Daoy (cell line): ENCODE results near the gene VEZT. TPM values are rescaled to one million over a fixed set of nuclear protein-coding genes. Genes with fewer than 3 reads are reported as not detected.

Experiments used
- total RNA-seq: library from RNA; depleted of rRNA; stranded (reverse); fragments of >200 nt; shearing (Covaris generic); gene quantifications from 2 replicates; pipeline ENCODE4 v1.2.3, GENCODE V29; 2014; rRNA removed

VEZT gene
- total RNA-seq, 1 experiment from 2014 or later, result 61.9 TPM

Other genes starting within 250 kb of the VEZT start
- gene NDUFA12, start 214.1 kb upstream of the VEZT start, total RNA-seq, result 376 and 379 TPM in 2 replicates
- 25.0 and 25.9 TPM in 2 replicates for gene NR2C1, start 144.2 kb upstream of the VEZT start, total RNA-seq
- 12.3 and 13.9 TPM in 2 replicates for gene FGD6, start 340 bp upstream of the VEZT start, total RNA-seq